Measurements from ENCODE around the gene SLC10A1.

SLC10A1 gene

DNA sequence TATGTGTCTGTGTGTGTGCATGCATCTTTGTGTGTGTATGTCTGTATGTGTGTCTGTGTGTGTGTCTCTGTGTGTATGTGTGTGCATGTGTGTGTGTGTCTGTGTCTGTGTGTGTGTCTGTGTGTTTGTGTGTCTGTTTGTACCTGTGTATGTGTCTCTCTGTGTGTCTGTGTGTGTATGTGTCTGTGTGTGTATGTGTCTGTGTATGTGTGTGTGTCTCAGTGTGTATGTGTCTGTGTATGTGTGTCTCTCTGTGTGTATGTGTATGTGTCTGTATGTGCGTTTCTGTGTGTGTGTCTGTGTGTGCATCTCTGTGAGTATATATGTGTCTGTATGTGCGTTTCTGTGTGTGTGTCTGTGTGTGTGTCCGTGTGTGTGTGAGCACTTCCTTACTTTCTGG, 42.6 kb upstream of the SLC10A1 start:
- H3K79me2 ChIP-seq (ENCODE audit: control insufficient read depth, low read length), result no peaks in the 10 kb centered on the region
- H3K27ac ChIP-seq (ENCODE audit: low read depth, low read length), result no peak overlapping the region
- no peaks in the 10 kb centered on the region for H3K36me3 ChIP-seq (ENCODE audit: control insufficient read depth, low read length)
- H4K20me1 ChIP-seq (ENCODE audit: control insufficient read depth, insufficient read depth, low read depth, low read length), result no peaks in the 10 kb centered on the region
- no peaks in the 10 kb centered on the region for H3K4me1 ChIP-seq (ENCODE audit: control insufficient read depth, low read length)
- H3F3A ChIP-seq (ENCODE audit: control insufficient read depth, insufficient read depth), result no peaks in the 10 kb centered on the region
- no peaks in the 10 kb centered on the region for H3K9me2 ChIP-seq (replicated peaks; ENCODE audit: control insufficient read depth, low read length)
- H3K4me3 ChIP-seq (ENCODE audit: low read length), result no peak overlapping the region
- H3K27me3 ChIP-seq (ENCODE audit: control insufficient read depth, low read length), result peaks cover 23% of the 10 kb centered on the region
- no peaks in the 10 kb centered on the region for H3K9me3 ChIP-seq (ENCODE audit: control insufficient read depth, insufficient read depth, low read length)
- TF ChIP-seq, protein P1, sequence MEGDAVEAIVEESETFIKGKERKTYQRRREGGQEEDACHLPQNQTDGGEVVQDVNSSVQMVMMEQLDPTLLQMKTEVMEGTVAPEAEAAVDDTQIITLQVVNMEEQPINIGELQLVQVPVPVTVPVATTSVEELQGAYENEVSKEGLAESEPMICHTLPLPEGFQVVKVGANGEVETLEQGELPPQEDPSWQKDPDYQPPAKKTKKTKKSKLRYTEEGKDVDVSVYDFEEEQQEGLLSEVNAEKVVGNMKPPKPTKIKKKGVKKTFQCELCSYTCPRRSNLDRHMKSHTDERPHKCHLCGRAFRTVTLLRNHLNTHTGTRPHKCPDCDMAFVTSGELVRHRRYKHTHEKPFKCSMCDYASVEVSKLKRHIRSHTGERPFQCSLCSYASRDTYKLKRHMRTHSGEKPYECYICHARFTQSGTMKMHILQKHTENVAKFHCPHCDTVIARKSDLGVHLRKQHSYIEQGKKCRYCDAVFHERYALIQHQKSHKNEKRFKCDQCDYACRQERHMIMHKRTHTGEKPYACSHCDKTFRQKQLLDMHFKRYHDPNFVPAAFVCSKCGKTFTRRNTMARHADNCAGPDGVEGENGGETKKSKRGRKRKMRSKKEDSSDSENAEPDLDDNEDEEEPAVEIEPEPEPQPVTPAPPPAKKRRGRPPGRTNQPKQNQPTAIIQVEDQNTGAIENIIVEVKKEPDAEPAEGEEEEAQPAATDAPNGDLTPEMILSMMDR (IDR thresholded peaks at IDR 0.05; ENCODE audit: low read depth, low read length, poor library complexity, severe bottlenecking), result no peak
- TF ChIP-seq EZH2phosphoT487 (IDR thresholded peaks at IDR 0.05; ENCODE audit: borderline replicate concordance, low read length), result no peak
- no peak overlapping the region for H3K4me2 ChIP-seq (ENCODE audit: low read length)

DNA sequence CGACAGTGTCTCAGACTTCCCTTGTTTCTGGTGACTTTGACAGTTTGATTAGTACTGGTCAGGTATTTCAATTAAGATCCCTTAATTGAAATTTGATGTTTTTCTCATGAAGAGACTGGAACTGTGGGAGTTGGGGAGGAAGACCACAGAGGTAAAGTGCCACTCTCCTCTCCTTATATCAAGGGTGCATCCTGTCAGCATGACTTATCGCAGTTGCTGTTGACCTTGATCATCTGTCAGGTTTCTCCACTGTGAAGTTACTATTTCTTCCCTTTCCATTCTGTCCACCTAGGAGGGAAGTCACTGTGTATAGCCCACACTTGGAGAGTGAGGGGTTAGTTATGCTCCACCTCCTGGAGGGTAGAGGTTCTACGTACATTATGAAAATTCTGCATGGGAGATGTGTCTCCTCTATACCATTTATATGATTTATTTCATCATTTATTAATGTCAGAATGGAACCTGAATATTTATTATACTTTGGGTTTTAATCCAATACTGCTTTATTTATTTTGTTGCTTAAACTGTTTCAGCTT, 41.9 kb upstream of the SLC10A1 start:
- no peak overlapping the region for H3K4me3 ChIP-seq (ENCODE audit: low read length)
- H3K9me2 ChIP-seq (replicated peaks; ENCODE audit: control insufficient read depth, low read length), result no peaks in the 10 kb centered on the region
- no peaks in the 10 kb centered on the region for H3K9me3 ChIP-seq (ENCODE audit: control insufficient read depth, insufficient read depth, low read length)
- no peak overlapping the region for H3K27ac ChIP-seq (ENCODE audit: low read depth, low read length)
- H3K79me2 ChIP-seq (ENCODE audit: control insufficient read depth, low read length), result no peaks in the 10 kb centered on the region
- no peaks in the 10 kb centered on the region for H3K36me3 ChIP-seq (ENCODE audit: control insufficient read depth, low read length)
- H3F3A ChIP-seq (ENCODE audit: control insufficient read depth, insufficient read depth), result no peaks in the 10 kb centered on the region
- H3K4me2 ChIP-seq (ENCODE audit: low read length), result no peak overlapping the region
- TF ChIP-seq, protein P1 (IDR thresholded peaks at IDR 0.05; ENCODE audit: low read depth, low read length, poor library complexity, severe bottlenecking), result peak; percentile 17
- TF ChIP-seq EZH2phosphoT487 (IDR thresholded peaks at IDR 0.05; ENCODE audit: borderline replicate concordance, low read length), result no peak
- H3K4me1 ChIP-seq (ENCODE audit: control insufficient read depth, low read length), result no peaks in the 10 kb centered on the region
- H4K20me1 ChIP-seq (ENCODE audit: control insufficient read depth, insufficient read depth, low read depth, low read length), result no peaks in the 10 kb centered on the region
- H3K27me3 ChIP-seq (ENCODE audit: control insufficient read depth, low read length), result peaks cover 23% of the 10 kb centered on the region

DNA sequence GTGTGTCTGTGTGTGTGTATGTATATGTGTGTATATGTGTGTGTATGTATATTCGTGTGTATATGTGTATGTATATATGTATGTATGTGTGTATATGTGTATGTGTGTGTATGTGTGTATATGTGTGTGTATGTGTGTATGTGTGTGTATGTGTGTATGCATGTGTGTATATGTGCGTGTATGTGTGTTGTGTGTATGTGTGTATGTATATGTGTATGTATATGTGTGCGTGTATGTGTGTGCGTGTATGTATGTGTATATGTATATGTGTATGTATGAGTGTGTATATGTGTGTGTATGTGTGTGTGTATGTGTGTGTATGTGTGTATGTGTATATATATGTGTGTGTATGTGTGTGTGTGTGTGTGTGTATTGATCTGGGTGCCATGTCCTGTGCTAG, 31.8 kb upstream of the SLC10A1 start:
- H3K27ac ChIP-seq (ENCODE audit: low read depth, low read length), result no peak overlapping the region
- H3K9me3 ChIP-seq (ENCODE audit: control insufficient read depth, insufficient read depth, low read length), result no peaks in the 10 kb centered on the region
- TF ChIP-seq, protein P1 (IDR thresholded peaks at IDR 0.05; ENCODE audit: low read depth, low read length, poor library complexity, severe bottlenecking), result no peak
- no peak for TF ChIP-seq EZH2phosphoT487 (IDR thresholded peaks at IDR 0.05; ENCODE audit: borderline replicate concordance, low read length)
- H3K4me2 ChIP-seq (ENCODE audit: low read length), result no peak overlapping the region
- H3K36me3 ChIP-seq (ENCODE audit: control insufficient read depth, low read length), result no peaks in the 10 kb centered on the region
- no peaks in the 10 kb centered on the region for H3F3A ChIP-seq (ENCODE audit: control insufficient read depth, insufficient read depth)
- H4K20me1 ChIP-seq (ENCODE audit: control insufficient read depth, insufficient read depth, low read depth, low read length), result no peaks in the 10 kb centered on the region
- H3K9me2 ChIP-seq (replicated peaks; ENCODE audit: control insufficient read depth, low read length), result no peaks in the 10 kb centered on the region
- no peak overlapping the region for H3K4me3 ChIP-seq (ENCODE audit: low read length)
- H3K79me2 ChIP-seq (ENCODE audit: control insufficient read depth, low read length), result no peaks in the 10 kb centered on the region
- no peaks in the 10 kb centered on the region for H3K4me1 ChIP-seq (ENCODE audit: control insufficient read depth, low read length)
- H3K27me3 ChIP-seq (ENCODE audit: control insufficient read depth, low read length), result no peaks in the 10 kb centered on the region

Measured in DOHH2 (cell line).